Measurements from ENCODE around the gene TNS4.

GRCh38 chr17:40534371-40535189 lies 33.2 kb upstream of the TNS4 start:
- TF ChIP-seq CTCF (conservative IDR thresholded peaks at IDR 0.05; ENCODE audit: low read depth, low read length) (no peak), EZH2 (IDR thresholded peaks at IDR 0.05; ENCODE audit: low read length, unreplicated experiment) (no peak), EZH2phosphoT487 (IDR thresholded peaks at IDR 0.05; ENCODE audit: borderline replicate concordance, low read length) (no peak)
